Activated naive CD4-positive, alpha-beta T cell treated with anti-CD3 and anti-CD28 coated beads, Interleukin-2, amount 50 U/mL, for 16 hours (primary cell): ENCODE results near the gene SRPX.

Source experiments
- DNase-seq: peaks from one replicate; pipeline ENCODE4 v3.0.0-alpha.2; 2020

Gene SRPX

DNA sequence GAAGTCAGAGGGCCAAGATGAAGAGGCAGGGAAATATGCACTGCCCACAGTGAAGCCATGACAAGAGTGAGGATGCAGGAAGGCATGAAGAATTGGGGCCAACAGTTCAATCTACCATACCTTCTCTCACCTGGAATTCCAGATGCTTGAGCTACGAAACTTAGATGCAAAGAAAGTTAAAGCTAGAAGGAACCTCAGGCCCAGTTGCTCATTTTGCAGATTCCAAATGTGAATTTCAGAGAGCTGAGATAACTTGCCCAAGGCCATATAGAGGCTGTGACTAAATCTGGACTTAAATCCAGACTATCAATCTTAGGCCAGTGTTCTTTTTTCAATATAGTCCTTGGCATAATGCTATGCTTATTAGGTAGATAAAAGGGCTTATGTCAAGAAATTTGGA, 92.7 kb downstream of the SRPX start:
- DNase-seq: no peak

DNA sequence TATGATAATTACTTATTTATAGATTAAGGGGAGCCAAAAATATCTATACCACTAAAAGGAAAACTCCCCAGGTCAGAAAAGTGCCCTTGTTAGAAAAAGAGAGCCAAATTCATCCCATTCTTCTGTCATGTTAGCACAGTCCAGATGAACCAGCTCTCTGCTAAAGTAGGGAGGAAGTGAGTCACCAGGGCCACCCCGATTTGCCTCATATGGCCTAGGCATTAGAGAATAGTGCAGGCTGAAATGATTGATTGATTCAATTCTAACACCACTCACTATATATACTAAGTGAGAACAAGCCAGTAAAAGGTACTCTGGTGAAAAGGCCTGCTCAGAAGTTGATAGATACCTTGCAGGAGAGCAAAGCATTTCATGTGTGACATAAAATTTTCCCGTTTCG, 94.5 kb downstream of the SRPX start:
- no peak for DNase-seq

DNA sequence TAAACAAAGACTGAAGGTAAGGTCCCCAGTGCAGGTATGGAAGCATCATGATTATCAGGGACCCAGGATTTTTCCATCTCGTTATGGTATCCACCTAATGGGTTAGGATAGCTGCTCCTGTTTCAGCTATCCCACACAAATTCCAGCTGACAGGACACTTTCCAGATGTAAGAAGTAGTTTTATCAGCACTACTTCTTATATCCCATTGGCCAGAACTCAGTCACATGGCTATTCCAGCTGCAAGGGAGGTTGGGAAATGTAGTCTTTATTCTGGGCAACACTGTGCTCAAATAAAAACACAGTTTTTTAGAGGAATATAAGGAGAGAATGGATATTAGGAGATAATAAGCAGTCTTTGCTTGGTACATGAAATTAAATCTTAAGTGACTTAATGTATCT, 96.7 kb downstream of the SRPX start:
- no peak for DNase-seq

DNA sequence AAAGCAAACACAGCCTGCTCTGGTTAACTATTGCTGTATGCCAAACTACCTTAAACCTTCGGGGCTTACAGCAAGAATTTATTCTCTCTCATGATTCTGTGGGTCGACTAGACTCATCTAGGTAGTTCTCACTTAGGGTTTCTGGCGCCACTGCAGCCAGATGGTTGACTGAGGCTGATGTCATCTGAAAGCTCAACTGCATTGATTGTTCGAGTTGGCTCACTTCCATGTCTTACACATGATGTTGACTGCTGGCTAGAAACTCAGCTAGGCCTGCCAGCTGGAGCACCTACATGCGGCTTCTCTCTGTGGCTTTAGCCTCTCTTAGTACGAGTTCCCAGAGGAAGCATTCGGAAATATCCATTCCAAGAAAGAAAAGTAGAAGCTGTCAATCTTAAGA, 103.2 kb downstream of the SRPX start:
- DNase-seq: no peak

DNA sequence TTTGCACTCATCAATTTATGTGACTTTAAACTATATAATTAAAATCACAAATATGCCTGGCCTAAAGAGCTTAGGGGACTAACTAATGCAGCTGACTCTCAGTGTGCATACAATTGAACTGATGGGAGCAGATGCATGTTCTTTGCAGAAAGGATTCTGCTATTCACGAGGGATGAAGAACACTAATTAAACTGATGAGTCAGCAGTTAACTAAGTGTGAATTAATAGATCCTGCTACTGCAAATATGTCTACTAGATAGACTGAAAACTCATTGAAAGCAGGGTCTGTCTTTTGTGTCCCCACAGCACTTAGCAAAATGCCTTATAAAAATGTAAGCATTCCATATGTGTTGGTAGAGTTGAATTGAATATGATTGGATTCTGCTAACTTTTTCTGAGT, 104.0 kb downstream of the SRPX start:
- DNase-seq: no peak

DNA sequence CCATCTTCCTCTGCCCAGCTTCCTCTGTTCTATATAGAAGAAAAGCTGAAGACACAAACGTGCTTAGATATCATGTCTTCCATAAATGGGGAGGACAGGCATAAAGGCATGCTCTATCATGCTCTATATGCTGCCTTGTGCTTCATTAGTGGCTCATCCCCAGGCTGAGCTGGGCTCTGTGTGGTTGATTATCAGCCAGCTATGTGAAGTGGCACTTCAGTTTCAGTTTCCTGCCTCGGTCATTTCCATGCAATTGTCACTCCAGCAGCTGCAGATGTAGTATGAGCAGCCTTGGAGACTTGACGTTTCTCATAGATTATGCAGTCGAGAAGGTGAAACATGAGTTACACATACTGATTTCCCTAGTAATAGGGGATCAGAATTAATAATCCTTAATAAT, 108.1 kb downstream of the SRPX start:
- no peak for DNase-seq

DNA sequence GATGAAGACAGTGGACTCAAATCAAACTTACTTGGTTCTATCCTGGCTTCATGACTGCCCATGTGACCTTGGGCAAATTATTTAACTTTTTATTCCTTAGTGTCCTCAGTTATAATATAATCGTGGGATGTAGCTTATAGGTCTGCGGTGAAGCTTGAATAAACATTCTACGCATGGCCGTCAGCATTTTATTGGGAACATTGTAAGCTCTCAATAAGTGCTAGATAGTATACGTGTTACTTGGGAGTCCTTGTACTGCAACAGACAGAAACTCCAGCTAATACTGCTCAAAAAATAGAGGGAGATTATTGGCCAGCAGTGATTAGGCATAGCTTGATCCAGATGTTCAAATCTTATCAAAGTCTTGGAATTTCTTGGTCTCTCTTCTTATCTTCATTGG, 109.5 kb downstream of the SRPX start:
- DNase-seq: no peak

DNA sequence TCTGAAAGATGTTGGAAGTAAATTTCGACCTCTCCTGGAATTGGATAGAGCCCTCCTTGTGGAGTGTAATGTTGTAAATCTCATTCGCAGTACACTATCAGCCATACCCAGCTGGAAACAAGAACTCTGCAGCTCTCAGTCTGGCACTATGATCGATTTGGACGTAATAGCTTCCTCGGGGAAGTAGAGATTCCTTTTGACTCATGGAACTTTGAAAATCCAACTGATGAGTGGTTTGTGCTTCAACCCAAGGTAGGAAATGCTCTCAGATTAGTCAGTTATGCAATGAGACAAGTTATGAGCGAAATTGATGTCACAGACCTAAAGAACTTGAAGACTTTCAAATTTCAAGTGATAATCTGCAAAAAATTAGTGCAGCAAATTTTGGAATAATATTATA, 110.4 kb downstream of the SRPX start:
- DNase-seq: no peak

DNA sequence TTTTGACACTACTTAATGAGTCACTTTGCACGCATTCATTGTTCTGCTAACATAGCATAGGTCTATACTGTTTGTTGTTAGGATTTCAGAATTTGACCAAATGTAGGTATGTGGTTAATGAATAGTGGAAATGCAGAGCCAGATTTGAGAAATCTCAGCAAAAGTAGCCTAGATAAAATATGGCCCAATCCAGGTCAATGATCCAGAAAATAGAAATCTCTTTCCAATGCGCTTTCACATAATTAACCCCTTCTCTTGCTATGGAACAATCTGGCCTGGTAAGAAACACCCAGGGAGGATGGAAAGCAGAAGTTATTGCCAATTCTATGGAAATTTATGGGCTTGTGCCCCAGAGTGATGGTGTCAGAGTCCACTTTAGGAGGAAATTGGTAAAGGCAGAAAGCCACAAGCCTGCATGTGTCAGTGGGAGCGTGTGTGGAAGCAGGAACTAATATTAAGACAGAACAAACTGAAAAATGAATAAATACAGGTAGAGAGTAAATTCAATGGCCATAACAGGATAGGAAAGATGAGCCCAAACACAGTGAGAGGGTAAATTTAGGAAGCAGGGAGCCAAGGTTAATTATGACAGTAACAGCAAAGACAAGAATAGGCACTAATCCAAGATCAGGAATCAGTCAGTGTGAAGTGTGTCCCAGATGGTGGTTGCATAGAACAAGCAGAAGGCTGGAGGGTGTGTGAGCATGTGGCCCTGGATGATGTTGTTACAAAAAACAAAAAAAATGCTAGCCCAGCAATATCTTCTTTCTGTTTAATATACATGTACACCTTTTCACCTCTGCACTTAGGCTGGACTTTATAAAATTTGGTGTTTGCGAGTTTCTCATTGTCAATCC, 111.4 kb downstream of the SRPX start:
- no peak for DNase-seq

DNA sequence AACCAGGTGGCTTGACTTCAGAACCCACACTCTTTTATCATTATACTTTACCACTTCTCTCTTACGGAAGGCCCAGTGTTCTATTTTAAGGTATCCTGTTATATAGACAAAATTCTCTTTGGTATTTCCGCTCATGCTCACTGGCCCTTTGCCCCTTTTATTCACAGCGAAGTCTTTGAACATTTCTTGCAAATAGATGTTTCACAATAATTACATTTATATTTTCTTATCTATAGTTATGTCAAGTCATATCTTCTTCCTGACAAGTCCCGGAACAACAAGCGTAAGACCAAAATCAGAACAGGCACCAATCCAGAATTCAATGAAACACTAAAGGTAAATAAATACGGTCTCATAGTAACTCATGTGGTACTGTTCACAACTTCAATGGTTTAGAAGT, 112.3 kb downstream of the SRPX start:
- DNase-seq: no peak

DNA sequence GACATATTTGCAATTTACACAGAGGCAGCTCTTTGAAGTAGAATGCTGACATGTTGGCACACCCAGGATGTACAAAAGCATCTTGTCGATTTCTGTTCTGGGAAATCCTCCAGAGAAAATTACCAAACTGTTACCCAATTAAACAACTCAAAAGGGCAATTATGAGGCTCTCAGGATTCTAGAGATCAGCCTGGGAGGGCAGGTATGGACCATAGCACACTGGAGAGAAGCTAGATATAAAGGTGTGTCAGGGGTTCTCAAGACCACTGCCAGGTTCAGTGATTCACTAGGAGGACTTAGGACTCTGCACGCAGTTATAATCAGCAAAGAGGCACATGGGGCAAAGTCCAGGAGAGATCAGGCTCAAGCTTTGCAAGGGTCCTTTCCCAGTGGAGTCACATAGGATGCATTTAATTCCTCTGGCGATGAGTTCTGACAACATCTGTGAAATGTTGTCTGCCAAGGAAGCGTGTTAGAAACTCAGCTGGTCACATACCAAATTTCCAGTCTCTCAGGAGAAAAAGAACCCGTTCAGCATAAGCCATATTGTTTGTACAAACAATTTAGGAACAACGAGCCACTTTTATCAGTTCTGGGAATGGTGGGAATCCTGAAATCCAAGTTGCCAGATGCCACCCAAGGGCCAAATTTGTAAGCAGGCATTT, 113.5 kb downstream of the SRPX start:
- DNase-seq: no peak

DNA sequence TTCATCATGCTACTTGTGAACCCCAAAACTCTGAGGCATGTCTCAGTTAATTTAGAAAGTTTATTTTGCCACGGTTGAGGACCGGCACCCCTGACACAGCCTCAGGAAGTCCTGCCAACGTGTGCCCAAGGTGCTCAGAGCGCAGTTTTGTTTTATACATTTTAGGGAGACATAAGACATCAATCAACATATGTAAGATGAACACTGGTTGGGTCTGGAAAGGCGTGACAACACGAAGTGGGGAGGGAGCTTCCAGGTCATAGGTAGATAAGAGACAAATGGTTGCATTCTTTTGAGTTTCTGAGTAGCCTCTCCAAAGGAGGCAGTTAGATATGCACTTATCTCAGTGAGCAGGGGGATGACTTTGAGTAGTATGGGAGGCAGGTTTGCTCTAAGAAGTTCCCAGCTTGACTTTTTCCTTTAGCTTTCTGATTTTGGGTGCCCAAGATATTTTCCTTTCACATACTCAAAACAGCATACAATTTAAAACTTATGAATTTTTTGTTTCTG, 115.4 kb downstream of the SRPX start:
- DNase-seq: no peak

DNA sequence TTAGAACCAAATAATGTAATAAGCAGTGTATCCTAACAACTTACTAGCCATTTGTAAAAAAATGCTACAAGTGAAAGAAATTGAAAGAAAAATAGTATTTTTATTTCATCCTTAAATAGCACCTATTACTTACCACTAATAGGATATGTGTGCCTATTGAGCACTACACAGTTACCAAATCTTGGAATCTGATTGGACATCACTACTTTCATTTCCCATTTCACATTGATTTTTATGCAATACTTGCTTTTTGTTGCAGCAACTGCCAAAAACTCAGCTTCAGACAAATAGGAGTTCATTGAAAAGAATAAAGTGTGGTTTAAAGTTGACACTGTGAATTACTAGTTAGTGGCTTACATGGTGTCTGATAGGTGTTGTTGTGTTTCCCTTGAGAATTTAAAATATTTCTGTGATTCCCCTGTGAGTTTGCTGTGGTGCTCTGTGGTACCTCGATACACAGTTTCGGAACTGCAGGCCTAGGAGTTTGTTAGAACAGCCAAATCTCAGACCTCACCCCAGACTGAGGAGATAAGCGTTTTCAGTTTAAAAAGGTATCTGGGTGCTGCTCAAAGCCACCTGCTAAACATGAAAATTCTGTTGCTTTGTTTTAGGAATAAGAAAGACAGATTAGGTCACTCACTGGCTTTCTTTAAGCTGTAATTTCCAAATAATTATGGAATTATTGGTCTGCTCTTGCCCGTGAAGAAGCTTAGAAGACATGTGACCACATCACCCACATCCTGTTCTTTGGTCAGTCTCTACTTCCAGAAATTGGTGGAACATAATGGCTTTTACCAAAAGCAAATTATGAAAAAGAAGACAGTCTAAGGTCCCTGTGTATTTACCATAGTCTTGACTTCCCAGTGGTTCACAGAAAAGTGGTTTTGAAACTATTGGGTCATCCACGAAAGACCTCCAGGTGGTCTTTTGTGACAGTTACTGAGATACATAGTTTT, 116.5 kb downstream of the SRPX start:
- no peak for DNase-seq

DNA sequence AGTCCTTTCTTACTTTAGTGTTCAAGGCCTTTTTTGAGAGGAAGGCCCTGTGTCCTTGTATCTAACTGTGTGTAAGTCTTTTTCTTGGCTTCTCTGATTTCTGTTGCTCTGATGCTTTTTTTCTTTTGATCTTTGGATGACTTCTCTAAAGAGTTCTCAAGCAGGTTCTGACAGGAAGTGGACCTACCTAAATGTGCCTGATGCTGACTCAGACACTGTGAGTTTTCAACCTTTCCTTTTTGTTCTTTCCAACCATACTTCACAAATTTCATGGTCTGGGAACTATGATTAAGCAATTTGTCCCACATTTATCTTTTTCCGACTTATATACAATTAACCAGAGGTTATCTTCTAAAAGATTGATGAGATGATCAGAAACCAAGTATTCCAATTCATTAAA, 117.8 kb downstream of the SRPX start:
- no peak for DNase-seq

DNA sequence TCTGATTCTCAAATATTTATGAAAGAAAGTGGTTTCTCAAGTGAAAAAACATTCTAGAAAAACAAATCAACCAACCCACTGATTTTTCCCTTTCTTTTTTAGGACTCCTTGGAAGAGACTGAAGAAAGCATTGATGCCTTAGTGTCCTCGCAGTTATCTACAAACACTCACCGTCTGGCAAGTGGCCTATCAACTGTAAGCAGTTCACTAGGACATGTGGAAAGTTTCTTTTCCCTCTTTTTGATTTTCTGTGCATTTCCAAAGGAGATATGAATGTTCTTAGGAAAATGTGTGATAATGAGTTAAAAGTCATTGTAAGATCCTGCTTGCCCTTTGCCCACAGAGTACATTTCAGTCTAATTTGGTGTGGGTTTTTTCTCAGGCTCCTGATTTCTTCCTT, 118.4 kb downstream of the SRPX start:
- DNase-seq: no peak

DNA sequence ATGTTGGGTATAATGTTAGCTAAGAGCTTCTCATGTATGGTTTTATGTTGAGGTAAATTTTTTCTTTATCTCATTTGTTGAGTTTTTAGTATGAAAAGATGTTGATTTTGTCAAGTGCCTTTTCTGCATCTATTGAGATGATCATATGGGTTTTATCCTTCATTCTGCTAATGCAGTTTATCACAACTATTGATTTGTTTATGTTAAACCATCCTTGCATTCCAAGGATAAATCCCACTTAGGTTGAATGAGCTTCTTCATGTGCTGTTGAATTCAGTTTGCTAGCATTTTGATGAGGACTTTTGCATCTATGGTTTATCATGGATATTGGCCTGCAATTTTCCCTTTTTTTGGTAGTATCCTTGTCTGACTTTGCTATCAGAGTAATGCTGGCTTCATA, 121.0 kb downstream of the SRPX start:
- DNase-seq: no peak
